Cortex of kidney (tissue), 1 donor: ENCODE data around the gene KAZN.

Source experiments
- DNase-seq: peaks from one replicate; lab custom pipeline; 2025; lab: John Stamatoyannopoulos, UW

Gene KAZN

GRCh38 chr1:14677292-14677971 is 78.9 kb downstream of the KAZN start:
- DNase-seq: no peak

- DNase-seq: no peak
Observed at GRCh38 chr1:14678011-14678638, 79.6 kb downstream of the KAZN start.

- DNase-seq: no peak
Observed at GRCh38 chr1:14679027-14679688, 80.7 kb downstream of the KAZN start.

GRCh38 chr1:14681182-14681581 is 82.7 kb downstream of the KAZN start:
- DNase-seq: no peak

- DNase-seq: no peak
Observed at GRCh38 chr1:14682941-14683621, 84.6 kb downstream of the KAZN start.

DNA sequence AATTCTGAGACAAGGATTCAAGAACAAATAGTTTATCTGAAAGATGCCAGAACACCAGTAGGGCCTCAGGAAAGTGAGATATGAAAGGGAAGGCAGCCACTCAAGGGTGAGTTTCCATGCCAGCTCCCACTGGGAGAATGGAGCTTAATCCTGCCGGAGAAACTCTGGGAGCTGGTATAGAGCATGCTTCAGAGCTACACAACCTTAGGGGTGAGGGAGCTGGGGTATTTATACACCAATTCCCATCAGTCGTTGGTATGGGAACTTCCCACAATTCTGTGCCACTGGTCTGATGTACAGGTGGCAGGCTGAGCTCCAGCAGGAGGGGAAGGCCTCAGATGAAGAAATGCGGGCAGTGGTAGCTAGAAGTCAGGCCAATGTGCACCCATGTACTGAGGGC is 86.6 kb downstream of the KAZN start:
- no peak for DNase-seq

- DNase-seq: no peak
Observed at GRCh38 chr1:14686701-14687100, 88.2 kb downstream of the KAZN start.

GRCh38 chr1:14687147-14687546 is 88.7 kb downstream of the KAZN start:
- DNase-seq: no peak

GRCh38 chr1:14689996-14690615 is 91.6 kb downstream of the KAZN start:
- DNase-seq: no peak

GRCh38 chr1:14693949-14694348 is 95.5 kb downstream of the KAZN start:
- DNase-seq: no peak

GRCh38 chr1:14694589-14694988 is 96.1 kb downstream of the KAZN start:
- no peak for DNase-seq

GRCh38 chr1:14696761-14697160 is 98.3 kb downstream of the KAZN start:
- DNase-seq: no peak

DNA sequence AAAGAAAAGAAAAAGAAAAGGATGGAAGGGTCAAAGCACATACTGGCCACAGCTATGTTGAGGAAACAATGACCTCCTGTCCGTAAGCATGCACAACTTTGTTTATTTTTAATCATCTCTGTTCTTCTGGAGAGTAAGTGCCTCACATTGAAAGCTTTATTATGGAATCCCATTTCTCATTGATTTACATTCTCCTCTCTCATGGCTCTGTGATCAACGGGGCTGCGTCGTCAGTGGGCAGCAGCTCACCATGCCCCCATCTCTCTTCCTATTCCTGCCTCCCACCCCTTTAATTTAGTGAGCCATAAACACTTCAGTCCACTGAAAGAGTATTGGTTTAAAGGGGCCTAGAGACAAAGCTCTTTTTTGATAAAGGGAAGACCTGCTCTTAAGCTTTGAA is 98.9 kb downstream of the KAZN start:
- DNase-seq: no peak

DNA sequence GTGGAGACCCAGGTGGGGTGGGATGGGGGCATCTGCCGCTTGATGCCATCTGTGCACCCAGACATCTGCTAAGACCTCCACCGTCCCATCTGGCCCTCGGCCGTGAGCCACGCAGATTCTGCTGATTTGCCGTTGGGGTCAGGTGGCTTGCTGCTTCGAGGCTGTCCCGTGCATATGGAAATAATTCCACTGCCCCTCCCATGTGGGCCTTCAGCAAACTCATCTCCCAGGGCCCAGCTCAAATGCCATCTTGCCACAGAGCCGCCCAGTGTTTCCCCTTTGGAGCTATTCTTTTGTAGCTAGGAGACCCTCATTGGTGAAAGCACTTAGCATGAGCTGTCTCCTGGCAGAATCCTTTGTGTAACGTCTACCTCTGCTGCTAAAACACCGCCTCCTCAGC is 99.8 kb downstream of the KAZN start:
- DNase-seq: no peak

- DNase-seq: no peak
Observed at GRCh38 chr1:14699620-14700019, 101.1 kb downstream of the KAZN start.

DNA sequence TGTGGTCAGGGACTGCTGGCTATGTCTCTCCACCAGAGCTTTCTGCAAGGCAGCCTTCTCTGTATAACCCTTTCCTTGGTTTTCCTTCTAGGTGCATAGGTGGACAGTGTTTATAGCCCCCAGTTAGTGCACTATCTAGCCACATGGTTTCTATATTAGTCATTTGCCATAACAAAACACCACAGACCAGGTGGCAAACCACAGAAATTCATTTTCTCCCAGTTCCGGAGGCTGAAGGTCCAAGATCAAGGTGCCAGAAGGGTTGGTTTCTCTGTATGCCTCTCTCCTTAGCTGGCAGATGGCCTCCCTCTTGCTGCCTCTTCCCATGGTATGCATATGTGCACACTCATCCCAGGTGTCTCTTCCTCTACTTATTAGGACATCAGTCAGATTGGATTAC is 106.4 kb downstream of the KAZN start:
- DNase-seq: no peak

GRCh38 chr1:14705824-14706223 is 107.3 kb downstream of the KAZN start:
- no peak for DNase-seq

DNA sequence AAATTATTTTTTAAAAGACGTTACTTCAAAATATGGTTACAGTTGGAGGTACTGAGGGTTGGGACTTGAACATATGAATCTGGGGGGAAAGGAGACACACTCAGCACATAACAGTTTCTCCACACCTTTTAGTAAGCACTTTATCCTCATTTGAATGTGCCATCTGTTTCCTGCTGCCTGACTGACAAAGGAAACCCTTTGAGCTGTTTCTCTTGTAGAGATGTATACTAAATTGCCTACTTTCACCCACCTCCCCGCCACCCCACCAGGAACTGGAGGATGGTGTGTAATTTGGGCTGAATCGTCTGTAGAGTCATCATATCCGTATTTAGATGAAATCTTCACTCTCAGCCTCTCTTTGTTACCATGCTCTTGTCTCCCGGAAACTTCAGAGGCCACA is 108.1 kb downstream of the KAZN start:
- DNase-seq: no peak

DNA sequence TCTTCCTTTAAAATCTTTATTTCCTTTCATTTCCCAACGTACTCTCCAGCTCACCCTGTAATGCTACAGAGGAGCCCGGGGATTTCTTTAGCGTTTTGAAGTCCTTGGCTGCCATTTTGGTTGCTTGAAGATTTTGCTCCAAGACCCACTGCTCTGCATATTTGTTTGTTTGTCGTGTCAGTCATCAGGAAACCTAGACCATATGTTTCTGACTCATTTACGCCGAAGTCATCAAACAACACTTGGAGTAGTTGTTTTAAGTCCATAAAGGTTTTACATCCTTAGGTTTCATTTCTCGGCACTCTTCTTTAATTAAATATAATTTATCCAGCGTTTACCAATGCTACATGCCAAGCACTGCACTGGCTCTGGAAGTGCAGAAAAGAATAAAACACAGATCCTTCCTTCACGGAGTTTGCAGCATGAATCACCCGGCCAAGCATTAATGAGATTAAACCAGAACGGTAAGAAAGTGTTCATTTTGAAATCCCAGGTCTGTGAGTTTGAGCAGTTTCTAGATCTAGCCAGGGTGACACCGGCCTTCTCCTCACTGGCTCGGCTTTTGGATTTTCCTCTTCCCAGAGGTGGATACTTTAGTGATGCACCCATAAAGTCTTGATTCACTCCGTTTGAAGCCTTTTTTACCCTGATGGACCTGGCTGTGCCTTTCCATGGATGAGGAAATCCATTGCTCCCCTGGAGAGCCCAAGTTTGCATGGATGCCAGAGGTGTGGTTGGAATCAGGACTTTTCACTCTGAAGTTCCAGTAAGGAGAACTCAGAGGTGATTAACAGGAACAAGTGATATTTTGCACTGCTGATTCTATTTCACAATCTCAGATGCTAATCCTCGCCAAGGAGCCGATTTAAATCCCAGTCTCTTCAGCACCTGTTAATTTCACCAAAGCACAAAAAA is 109.3 kb downstream of the KAZN start:
- no peak for DNase-seq

DNA sequence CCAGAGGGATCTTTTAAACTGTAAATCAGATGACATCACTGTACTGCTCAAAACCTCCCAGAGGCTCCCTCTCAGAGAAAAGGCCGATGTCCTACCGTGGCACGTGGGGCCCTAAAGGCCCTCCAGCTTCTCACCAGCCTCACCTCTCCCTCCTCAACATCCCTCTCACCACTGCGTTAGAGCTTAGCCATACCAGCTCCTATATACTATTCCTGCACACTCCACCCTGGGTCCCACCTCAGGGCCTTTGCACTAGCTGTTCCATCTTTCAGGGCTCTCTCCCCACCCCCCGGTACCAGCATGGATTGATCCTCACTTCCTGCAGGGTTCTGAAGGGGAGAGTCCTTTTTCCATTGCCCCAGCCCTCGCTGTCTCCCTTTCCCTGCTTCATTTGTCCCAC is 111.8 kb downstream of the KAZN start:
- no peak for DNase-seq

DNA sequence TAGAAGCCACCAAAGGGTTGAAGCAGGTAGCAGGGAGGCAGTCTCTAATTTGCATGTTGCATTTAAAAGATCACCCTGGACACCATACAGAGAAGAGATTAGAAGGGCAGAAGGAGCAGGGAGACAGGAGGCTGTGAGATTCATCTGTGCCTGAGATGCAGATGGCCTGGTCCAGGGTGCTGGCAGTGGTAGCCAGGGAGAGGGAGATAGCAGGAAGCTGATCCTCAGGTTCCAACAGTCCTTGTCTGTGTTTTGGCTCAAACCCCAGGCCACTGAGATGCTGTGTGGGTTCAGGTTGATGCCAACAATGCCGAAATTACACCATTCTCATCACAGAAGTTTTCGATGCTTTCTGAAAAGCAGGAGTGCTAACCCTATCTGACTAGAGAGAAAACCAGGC is 113.7 kb downstream of the KAZN start:
- DNase-seq: no peak
